ENCODE data around the gene GTF2IRD1. TPM values are rescaled to one million over a fixed set of nuclear protein-coding genes. Genes with fewer than 3 reads are reported as not detected.
A peak's percentile ranks its signal among the peaks of the same experiment; 100 is the strongest.
"Not testable (repeated sequence)": the region's sequence is repeated elsewhere in the genome, so short reads cannot be mapped to it uniquely, and the experiment has no call there.

Gene GTF2IRD1
- polyA plus RNA-seq, 1 of the 3 experiments (the other 2 are of a cell fraction), result 26.4 TPM

DNA sequence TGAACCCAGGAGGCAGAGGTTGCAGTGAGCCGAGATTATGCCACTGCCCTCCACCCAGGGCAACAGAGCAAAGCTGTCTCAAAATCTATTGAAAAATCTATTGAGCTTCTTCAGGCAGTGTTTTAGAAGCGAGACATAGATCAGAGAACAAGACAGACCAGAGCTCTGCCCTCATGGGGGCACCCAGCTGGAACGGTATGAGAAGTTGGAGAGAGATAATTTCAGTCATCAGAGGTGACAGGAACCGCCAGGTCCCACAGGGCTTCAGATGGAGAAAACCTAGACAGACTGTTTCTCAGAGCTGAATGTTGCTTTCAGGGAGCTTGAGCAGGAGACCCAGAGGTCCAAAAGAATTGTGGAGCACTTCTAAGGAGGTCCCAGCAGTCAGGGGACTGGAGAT is 14.2 kb upstream of the GTF2IRD1 start (continued):
- TF ChIP-seq, protein P1, sequence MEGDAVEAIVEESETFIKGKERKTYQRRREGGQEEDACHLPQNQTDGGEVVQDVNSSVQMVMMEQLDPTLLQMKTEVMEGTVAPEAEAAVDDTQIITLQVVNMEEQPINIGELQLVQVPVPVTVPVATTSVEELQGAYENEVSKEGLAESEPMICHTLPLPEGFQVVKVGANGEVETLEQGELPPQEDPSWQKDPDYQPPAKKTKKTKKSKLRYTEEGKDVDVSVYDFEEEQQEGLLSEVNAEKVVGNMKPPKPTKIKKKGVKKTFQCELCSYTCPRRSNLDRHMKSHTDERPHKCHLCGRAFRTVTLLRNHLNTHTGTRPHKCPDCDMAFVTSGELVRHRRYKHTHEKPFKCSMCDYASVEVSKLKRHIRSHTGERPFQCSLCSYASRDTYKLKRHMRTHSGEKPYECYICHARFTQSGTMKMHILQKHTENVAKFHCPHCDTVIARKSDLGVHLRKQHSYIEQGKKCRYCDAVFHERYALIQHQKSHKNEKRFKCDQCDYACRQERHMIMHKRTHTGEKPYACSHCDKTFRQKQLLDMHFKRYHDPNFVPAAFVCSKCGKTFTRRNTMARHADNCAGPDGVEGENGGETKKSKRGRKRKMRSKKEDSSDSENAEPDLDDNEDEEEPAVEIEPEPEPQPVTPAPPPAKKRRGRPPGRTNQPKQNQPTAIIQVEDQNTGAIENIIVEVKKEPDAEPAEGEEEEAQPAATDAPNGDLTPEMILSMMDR (IDR thresholded peaks at IDR 0.05), result no peak
- TF ChIP-seq FOXJ3 (CRISPR knock-in tag; IDR thresholded peaks at IDR 0.05), result no peak
- no peak for TF ChIP-seq NRF1 (IDR thresholded peaks at IDR 0.05; ENCODE audit: low read depth, low read length)

DNA sequence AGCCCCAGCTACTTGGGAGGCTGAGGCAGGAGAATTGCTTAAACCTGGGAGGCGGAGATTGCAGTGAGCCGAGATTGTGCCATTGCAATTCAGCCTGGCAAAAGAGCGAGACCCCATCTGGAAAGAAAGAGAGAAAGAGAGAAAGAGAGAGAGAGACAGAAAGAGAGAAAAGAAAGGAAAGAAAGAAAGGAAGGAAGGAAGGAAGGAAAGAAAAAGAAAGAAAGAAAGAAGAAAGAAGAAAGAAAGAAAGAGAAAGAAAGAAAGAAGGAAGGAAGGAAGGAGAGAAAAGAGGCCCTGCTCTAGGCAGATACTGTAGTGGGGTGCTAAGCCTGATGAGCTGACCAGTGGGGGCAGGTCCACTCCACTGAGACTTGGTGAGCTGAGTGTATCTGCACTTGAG is 13.6 kb upstream of the GTF2IRD1 start:
- H3K27ac ChIP-seq (ENCODE audit: low read depth in 2 of 2, low read length in 1 of 2); H2AFZ ChIP-seq (ENCODE audit: low read depth); H3K4me2 ChIP-seq; H3K9ac ChIP-seq; DNase-seq; H3F3A ChIP-seq (replicated peaks; ENCODE audit: insufficient read depth); H3K9me2 ChIP-seq; H3K4me3 ChIP-seq (ENCODE audit: low read depth in 2 of 2, low read length in 1 of 2); H3K27me3 ChIP-seq (ENCODE audit: insufficient read depth); H4K20me1 ChIP-seq (ENCODE audit: insufficient read depth); POLR2A ChIA-PET; H3K79me2 ChIP-seq (ENCODE audit: insufficient read depth); H3K4me1 ChIP-seq (ENCODE audit: control insufficient read depth in 1 of 2, insufficient read depth in 2 of 2, low read depth in 1 of 2, low read length in 1 of 2); H3K36me3 ChIP-seq (replicated peaks in 1 of 2; ENCODE audit: control insufficient read depth in 1 of 2, insufficient read depth in 2 of 2, low read length in 1 of 2): not testable (repeated sequence)
- CTCF ChIA-PET, result interaction anchor here (0.6 to 4.3 kb wide), 5 partner anchors 9 to 127 kb away, joined by 3 to 40 read pairs (median 3); no protein-coding TSS in a partner anchor
- peaks cover 11% of the 10 kb centered on the region for H3K9me3 ChIP-seq
- WGBS (ENCODE audit: low lambda C conversion rate), result 89% methylated on average over 3 of the region's 3 CpGs

DNA sequence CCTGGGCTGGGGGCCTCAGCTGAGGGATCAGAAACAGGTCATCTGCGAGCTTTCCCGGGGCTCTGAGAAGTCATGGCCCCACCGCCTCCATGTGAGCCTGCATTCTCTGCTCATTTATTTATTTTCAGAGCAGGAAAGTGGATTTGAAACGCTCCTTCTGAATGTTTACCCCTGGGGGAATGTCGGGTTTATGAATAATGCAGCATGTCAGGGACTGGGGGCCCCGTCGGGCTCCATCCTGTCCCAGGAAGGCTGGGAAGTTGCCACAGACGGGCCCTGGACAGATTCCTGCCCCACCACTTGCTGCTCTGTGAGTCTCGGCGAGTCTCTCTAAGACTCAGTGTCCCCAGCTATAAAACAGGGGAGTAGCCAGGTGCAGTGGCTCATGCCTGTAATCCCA is 11.9 kb upstream of the GTF2IRD1 start:
- Histone ChIP-seq H3K4me3 (ENCODE audit: low read depth in 2 of 2, low read length in 1 of 2) (no peak overlapping the region), H3K4me1 (ENCODE audit: control insufficient read depth in 1 of 2, insufficient read depth in 2 of 2, low read depth in 1 of 2, low read length in 1 of 2) (no peaks in the 10 kb centered on the region), H3K79me2 (ENCODE audit: insufficient read depth) (no peaks in the 10 kb centered on the region), H4K20me1 (ENCODE audit: insufficient read depth) (no peaks in the 10 kb centered on the region), H3K4me2 (no peak overlapping the region), H3F3A (replicated peaks; ENCODE audit: insufficient read depth) (no peaks in the 10 kb centered on the region), H3K9me2 (no peaks in the 10 kb centered on the region), H3K27me3 (ENCODE audit: insufficient read depth) (no peaks in the 10 kb centered on the region), H3K27ac (ENCODE audit: low read depth in 2 of 2, low read length in 1 of 2) (no peak overlapping the region), H3K36me3 (replicated peaks in 1 of 2; ENCODE audit: control insufficient read depth in 1 of 2, insufficient read depth in 2 of 2, low read length in 1 of 2) (peaks cover 0 to 5% of the 10 kb centered on the region in 2 experiments), H3K9ac (no peak overlapping the region), H3K9me3 (peaks cover 11% of the 10 kb centered on the region), H2AFZ (ENCODE audit: low read depth) (no peak overlapping the region)
- POLR2A ChIA-PET, result interaction anchor here (0.6 kb wide), 1 partner anchor 212 kb away, joined by 3 read pairs; no protein-coding TSS in a partner anchor
- CTCF ChIA-PET, result interaction anchor here (0.9 to 4.3 kb wide), 5 partner anchors 9 to 125 kb away, joined by 3 to 40 read pairs (median 7); no protein-coding TSS in a partner anchor
- WGBS (ENCODE audit: low lambda C conversion rate), result 70% methylated on average over 10 of the region's 10 CpGs
- DNase-seq, result peak; percentile 27
- TF ChIP-seq, protein P1 (IDR thresholded peaks at IDR 0.05), result no peak
- TF ChIP-seq RAD21 (IDR thresholded peaks at IDR 0.05; ENCODE audit: low read length), result no peak
- TF ChIP-seq, protein P2, sequence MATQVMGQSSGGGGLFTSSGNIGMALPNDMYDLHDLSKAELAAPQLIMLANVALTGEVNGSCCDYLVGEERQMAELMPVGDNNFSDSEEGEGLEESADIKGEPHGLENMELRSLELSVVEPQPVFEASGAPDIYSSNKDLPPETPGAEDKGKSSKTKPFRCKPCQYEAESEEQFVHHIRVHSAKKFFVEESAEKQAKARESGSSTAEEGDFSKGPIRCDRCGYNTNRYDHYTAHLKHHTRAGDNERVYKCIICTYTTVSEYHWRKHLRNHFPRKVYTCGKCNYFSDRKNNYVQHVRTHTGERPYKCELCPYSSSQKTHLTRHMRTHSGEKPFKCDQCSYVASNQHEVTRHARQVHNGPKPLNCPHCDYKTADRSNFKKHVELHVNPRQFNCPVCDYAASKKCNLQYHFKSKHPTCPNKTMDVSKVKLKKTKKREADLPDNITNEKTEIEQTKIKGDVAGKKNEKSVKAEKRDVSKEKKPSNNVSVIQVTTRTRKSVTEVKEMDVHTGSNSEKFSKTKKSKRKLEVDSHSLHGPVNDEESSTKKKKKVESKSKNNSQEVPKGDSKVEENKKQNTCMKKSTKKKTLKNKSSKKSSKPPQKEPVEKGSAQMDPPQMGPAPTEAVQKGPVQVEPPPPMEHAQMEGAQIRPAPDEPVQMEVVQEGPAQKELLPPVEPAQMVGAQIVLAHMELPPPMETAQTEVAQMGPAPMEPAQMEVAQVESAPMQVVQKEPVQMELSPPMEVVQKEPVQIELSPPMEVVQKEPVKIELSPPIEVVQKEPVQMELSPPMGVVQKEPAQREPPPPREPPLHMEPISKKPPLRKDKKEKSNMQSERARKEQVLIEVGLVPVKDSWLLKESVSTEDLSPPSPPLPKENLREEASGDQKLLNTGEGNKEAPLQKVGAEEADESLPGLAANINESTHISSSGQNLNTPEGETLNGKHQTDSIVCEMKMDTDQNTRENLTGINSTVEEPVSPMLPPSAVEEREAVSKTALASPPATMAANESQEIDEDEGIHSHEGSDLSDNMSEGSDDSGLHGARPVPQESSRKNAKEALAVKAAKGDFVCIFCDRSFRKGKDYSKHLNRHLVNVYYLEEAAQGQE (IDR thresholded peaks at IDR 0.05; ENCODE audit: low read depth, low read length), result no peak
- no peak for TF ChIP-seq MEF2A (IDR thresholded peaks at IDR 0.05; ENCODE audit: borderline replicate concordance, low read depth)
- no peak for TF ChIP-seq TAF1 (IDR thresholded peaks at IDR 0.05; ENCODE audit: borderline replicate concordance, low read depth, low read length)
- TF ChIP-seq CHD2 (IDR thresholded peaks at IDR 0.05; ENCODE audit: low read length, partially characterized antibody), result no peak
- TF ChIP-seq, protein P3, sequence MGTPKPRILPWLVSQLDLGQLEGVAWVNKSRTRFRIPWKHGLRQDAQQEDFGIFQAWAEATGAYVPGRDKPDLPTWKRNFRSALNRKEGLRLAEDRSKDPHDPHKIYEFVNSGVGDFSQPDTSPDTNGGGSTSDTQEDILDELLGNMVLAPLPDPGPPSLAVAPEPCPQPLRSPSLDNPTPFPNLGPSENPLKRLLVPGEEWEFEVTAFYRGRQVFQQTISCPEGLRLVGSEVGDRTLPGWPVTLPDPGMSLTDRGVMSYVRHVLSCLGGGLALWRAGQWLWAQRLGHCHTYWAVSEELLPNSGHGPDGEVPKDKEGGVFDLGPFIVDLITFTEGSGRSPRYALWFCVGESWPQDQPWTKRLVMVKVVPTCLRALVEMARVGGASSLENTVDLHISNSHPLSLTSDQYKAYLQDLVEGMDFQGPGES (IDR thresholded peaks at IDR 0.05; ENCODE audit: low read depth, low read length), result no peak
- TF ChIP-seq TCF12 (IDR thresholded peaks at IDR 0.05), result no peak
- no peak for TF ChIP-seq FOXM1 (IDR thresholded peaks at IDR 0.05; ENCODE audit: low read depth)
- TF ChIP-seq FOXJ3 (CRISPR knock-in tag; IDR thresholded peaks at IDR 0.05), result no peak
- TF ChIP-seq, protein P4, sequence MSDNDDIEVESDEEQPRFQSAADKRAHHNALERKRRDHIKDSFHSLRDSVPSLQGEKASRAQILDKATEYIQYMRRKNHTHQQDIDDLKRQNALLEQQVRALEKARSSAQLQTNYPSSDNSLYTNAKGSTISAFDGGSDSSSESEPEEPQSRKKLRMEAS (IDR thresholded peaks at IDR 0.05; ENCODE audit: low read depth), result no peak
- no peak for TF ChIP-seq NRF1 (IDR thresholded peaks at IDR 0.05; ENCODE audit: low read depth, low read length)
- TF ChIP-seq POLR2AphosphoS5 (IDR thresholded peaks at IDR 0.05; ENCODE audit: low read depth, low read length), result no peak
- TF ChIP-seq, protein P5, sequence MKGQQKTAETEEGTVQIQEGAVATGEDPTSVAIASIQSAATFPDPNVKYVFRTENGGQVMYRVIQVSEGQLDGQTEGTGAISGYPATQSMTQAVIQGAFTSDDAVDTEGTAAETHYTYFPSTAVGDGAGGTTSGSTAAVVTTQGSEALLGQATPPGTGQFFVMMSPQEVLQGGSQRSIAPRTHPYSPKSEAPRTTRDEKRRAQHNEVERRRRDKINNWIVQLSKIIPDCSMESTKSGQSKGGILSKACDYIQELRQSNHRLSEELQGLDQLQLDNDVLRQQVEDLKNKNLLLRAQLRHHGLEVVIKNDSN (IDR thresholded peaks at IDR 0.05; ENCODE audit: borderline replicate concordance, low read depth), result no peak
